ENCODE data around the gene RFX2.

The RFX2 gene

GRCh38 chr19:6059988-6060599 is 50.2 kb downstream of the RFX2 start:
- no peak for DNase-seq (ENCODE audit: low read depth, low spot score)
- H3K4me3 ChIP-seq (ENCODE audit: low read depth, low read length), result no peak overlapping the region

GRCh38 chr19:6059396-6059947 is 50.8 kb downstream of the RFX2 start:
- H3K4me3 ChIP-seq (ENCODE audit: low read depth, low read length), result no peak overlapping the region
- TF ChIP-seq CTCF (IDR thresholded peaks at IDR 0.05; ENCODE audit: low read depth, low read length), result no peak
- in situ Hi-C loops (cut with HindIII; ENCODE audit: low sequenced_read_pairs), result no loop called here
- DNase-seq (ENCODE audit: low read depth, low spot score), result no peak

More at GRCh38 chr19:6059988-6060599, 50.2 kb downstream of the RFX2 start:
- TF ChIP-seq CTCF (IDR thresholded peaks at IDR 0.05; ENCODE audit: low read depth, low read length), result no peak
- in situ Hi-C loops (cut with HindIII; ENCODE audit: low sequenced_read_pairs), result no loop called here

- no peak for TF ChIP-seq CTCF (IDR thresholded peaks at IDR 0.05; ENCODE audit: low read depth, low read length)
- no peak for DNase-seq (ENCODE audit: low read depth, low spot score)
- in situ Hi-C loops (cut with HindIII; ENCODE audit: low sequenced_read_pairs), result no loop called here
- H3K4me3 ChIP-seq (ENCODE audit: low read depth, low read length), result no peak overlapping the region
Measured at GRCh38 chr19:6058518-6059201, 51.6 kb downstream of the RFX2 start.

- in situ Hi-C loops (cut with HindIII; ENCODE audit: low sequenced_read_pairs), result no loop called here
- no peak overlapping the region for H3K4me3 ChIP-seq (ENCODE audit: low read depth, low read length)
- no peak for DNase-seq (ENCODE audit: low read depth, low spot score)
- no peak for TF ChIP-seq CTCF (IDR thresholded peaks at IDR 0.05; ENCODE audit: low read depth, low read length)
Measured at GRCh38 chr19:6057651-6058517, 52.4 kb downstream of the RFX2 start.

- in situ Hi-C loops (cut with HindIII; ENCODE audit: low sequenced_read_pairs), result no loop called here
- no peak for TF ChIP-seq CTCF (IDR thresholded peaks at IDR 0.05; ENCODE audit: low read depth, low read length)
- no peak overlapping the region for H3K4me3 ChIP-seq (ENCODE audit: low read depth, low read length)
- DNase-seq (ENCODE audit: low read depth, low spot score), result peak; percentile 94
Measured at GRCh38 chr19:6056801-6057650, 53.3 kb downstream of the RFX2 start.

Measured in astrocyte of the spinal cord (primary cell).